ENCODE measurements around the gene HIGD1B.

GRCh38 chr17:44864831-44865230, 17.1 kb downstream of the HIGD1B start:
- TF ChIP-seq POLR2A (IDR thresholded peaks at IDR 0.05) (no peak), CTCF (IDR thresholded peaks at IDR 0.05) (no peak)
